HG03342 (cell line): Measurements from ENCODE around the gene CRAT.

Experiments
- ATAC-seq: cut with Tn5 transposase; IDR thresholded peaks from one replicate; pipeline ENCODE4 v1.9.1; 2021; ENCODE audit warnings: mild to moderate bottlenecking, moderate library complexity; ENCODE audit not compliant: unreplicated experiment

Gene CRAT

GRCh38 chr9:129068110-129068509 lies 42.5 kb downstream of the CRAT start:
- no peak for ATAC-seq

GRCh38 chr9:129064499-129064908 lies 46.1 kb downstream of the CRAT start:
- no peak for ATAC-seq

GRCh38 chr9:129063061-129063460 lies 47.5 kb downstream of the CRAT start:
- no peak for ATAC-seq

- no peak for ATAC-seq
Measured at GRCh38 chr9:129060991-129061390, 49.6 kb downstream of the CRAT start.

- no peak for ATAC-seq
Measured at GRCh38 chr9:129059796-129060785, 50.5 kb downstream of the CRAT start.

GRCh38 chr9:129058965-129059795 lies 51.4 kb downstream of the CRAT start:
- ATAC-seq: no peak

- ATAC-seq: no peak
Measured at GRCh38 chr9:129054163-129054851, 56.3 kb downstream of the CRAT start.

GRCh38 chr9:129053020-129053419 lies 57.6 kb downstream of the CRAT start:
- no peak for ATAC-seq

- ATAC-seq: no peak
Measured at GRCh38 chr9:129052592-129052991, 58.0 kb downstream of the CRAT start.
